C4-2B (cell line): ENCODE data around the gene SEMA3C.

Experiments used
- H3K27ac ChIP-seq: fragments of 450-650 bp; 2 replicates; pipeline ENCODE4 v1.5.1; 2017
- ZFX ChIP-seq: fragments of 450-650 bp; IDR thresholded peaks from 2 replicates; pipeline ENCODE4 v1.6.1; 2017
- TF ChIP-seq, protein P1 (sequence below): fragments of 450-650 bp; conservative IDR thresholded peaks from 2 replicates; pipeline ENCODE4 v1.5.1; 2017; ENCODE audit warnings: mild to moderate bottlenecking

SEMA3C gene

DNA sequence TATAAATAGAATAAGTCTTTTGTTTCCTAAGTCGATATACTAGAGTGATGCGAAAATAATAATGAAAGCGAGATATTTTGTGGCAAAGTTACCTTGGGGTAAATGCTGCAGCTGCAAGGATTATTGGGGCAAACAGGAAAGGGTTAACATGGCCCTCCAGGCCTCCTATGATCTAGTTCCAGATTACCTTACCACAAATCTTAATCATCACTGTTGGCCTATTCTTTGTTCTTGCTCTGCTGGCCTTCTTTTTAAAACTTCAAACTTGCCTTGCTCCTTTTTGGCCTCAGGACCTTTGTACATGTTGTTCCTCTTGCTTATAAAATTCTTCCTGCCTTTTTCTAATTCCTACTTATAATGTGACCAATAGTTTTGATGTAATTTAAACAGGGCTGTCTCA lies 81.5 kb downstream of the SEMA3C start:
- no peak for TF ChIP-seq ZFX
- TF ChIP-seq, protein P1, sequence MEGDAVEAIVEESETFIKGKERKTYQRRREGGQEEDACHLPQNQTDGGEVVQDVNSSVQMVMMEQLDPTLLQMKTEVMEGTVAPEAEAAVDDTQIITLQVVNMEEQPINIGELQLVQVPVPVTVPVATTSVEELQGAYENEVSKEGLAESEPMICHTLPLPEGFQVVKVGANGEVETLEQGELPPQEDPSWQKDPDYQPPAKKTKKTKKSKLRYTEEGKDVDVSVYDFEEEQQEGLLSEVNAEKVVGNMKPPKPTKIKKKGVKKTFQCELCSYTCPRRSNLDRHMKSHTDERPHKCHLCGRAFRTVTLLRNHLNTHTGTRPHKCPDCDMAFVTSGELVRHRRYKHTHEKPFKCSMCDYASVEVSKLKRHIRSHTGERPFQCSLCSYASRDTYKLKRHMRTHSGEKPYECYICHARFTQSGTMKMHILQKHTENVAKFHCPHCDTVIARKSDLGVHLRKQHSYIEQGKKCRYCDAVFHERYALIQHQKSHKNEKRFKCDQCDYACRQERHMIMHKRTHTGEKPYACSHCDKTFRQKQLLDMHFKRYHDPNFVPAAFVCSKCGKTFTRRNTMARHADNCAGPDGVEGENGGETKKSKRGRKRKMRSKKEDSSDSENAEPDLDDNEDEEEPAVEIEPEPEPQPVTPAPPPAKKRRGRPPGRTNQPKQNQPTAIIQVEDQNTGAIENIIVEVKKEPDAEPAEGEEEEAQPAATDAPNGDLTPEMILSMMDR: no peak
- no peak overlapping the region for H3K27ac ChIP-seq

DNA sequence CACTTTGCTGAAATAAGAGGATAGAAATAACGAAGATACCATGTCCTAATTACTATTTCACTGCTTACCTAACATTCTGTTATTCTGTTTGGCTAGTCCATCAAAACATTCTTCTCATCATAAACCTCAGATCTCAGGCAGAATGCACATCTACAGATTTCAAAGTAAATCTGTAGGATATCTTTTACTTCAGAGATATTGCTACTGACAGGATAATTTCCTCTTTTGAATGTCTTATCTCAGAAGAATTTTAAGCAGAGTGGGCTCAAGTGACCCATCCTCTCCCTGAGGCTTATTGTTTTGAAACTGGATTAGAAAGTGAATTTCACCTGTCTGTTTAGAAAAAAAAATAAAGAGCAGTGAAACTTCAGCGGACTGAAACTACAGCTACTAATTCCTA lies 83.6 kb downstream of the SEMA3C start:
- H3K27ac ChIP-seq: no peak overlapping the region
- TF ChIP-seq, protein P1: no peak
- TF ChIP-seq ZFX: no peak

DNA sequence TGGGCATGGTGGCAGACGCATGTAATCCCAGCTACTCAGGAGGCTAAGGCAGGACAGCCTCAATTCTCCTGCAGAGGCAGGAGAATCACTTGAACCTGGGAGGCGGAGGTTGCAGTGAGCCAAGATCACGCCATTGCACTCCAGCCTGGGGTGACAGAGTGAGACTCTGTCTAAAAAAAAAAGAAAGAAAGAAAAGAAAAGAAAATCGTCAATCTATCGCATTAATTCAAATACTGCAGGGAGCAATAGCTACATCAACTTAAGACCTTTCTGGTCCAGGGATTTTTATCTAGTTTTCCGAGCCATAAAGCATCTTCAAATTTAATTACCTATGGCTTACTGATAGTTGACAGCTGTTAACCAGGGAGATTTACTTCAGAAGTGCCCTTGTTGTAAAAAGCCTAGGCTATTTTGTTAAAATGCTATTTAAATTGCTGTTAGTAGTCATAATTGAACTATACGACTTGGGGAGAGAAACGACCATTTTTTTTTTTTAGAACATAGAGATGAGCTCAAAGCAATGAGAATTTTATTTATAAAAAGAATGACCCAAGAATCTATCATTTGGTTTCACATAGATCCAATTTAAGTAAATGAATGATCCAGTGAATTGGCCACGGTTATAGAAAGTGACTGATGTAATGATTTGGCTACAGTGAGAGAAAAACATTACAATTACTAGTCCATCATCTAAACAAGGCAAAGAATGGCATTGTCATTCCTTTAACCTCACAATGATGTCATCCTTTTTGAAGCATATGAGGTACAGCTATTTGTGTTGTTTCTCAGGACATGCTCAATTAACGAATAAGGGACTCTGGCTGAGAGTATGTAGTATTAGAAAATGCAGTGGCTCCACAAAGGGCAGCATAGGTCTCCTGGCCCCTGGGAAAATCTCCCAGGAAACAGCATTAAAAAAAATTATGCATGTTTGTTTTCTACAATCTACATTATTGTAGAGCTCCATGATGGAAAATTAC lies 85.3 kb downstream of the SEMA3C start:
- TF ChIP-seq, protein P1: no peak
- no peak for TF ChIP-seq ZFX
- H3K27ac ChIP-seq: no peak overlapping the region

DNA sequence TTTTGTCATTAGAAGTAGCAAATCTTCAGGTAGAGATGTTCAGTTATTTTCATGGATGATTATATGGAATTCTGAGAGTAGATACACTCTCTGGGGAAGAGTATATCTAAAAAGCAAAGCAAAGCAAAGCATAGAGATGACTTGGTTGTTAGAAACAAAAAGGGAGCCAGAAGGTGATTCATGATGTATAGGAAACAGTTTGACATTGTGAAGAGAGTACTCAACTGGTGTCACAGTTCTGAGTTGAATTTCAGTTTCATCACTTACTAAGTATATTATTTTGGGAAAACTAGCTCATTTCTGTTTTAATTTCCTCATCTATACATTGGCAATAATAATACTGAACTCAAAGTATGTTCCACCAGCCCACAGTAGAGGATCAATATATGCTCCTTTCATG lies 86.8 kb downstream of the SEMA3C start:
- no peak for TF ChIP-seq ZFX
- TF ChIP-seq, protein P1: no peak
- H3K27ac ChIP-seq: no peak overlapping the region

GRCh38 chr7:80830584-80831285 lies 88.1 kb downstream of the SEMA3C start:
- no peak overlapping the region for H3K27ac ChIP-seq
- TF ChIP-seq, protein P1: no peak
- TF ChIP-seq ZFX: 0 out of 2 replicates have a peak, but pooled peaks have one; percentile 14

DNA sequence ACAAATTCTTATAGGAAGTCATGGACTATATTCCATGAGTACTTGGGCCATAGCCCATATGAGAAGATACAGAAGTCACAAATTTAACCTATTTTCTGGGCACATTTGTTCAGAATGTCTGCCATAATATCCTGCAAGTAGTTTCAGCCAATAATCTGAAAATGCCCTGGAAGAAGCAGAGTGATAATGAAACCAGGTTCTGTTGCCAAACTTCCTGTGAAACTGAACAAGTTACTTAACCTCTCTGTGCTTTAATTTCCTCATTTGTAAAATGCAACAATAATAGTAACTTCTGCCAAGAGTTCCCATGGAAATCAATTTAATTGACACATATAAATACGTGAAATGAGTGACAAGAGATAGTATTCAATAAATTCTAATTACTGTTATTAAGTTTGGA lies 88.8 kb downstream of the SEMA3C start:
- TF ChIP-seq, protein P1: no peak
- no peak for TF ChIP-seq ZFX
- no peak overlapping the region for H3K27ac ChIP-seq

DNA sequence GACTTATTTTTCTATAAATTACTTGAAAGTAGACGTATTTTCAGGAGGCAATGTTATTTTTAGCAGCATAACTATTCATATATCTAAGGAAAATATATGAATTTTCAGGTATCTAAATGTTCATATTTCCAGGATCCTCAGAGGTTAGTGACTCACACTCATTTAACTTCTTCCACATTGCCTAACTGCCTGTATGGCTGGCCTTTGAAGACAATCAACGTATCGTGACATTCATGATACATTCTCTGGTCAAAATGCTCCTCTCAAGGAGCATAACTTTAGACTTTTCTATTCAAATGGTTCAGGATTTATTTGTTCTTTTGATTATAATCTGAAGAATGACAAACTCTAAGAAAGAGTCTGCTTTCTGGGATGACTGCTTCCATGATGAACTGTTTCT lies 89.3 kb downstream of the SEMA3C start:
- H3K27ac ChIP-seq: no peak overlapping the region
- TF ChIP-seq ZFX: no peak
- TF ChIP-seq, protein P1: no peak
